ENCODE measurements around the gene AP2A2. TPM values are rescaled to one million over a fixed set of nuclear protein-coding genes. Genes with fewer than 3 reads are reported as not detected.

Gene AP2A2
- total RNA-seq, 4 donors from 2014 or later: 45.4 to 107 (median 76.8) TPM

- WGBS: 66% methylated on average over 15 of the region's 18 CpGs
- Histone ChIP-seq H3K4me1 (peaks cover 17% of the 10 kb centered on the region), H3K27ac (no peak overlapping the region), H3K27me3 (peaks cover 29% of the 10 kb centered on the region), H3K4me3 (no peak overlapping the region), H3K36me3 (no peaks in the 10 kb centered on the region), H3K9me3 (no peaks in the 10 kb centered on the region)
- peak in 1 of 2 donors; percentile 60 for DNase-seq (ENCODE audit: low spot score in 2 of 2)
- TF ChIP-seq CTCF (IDR thresholded peaks at IDR 0.05) (no peak), POLR2A (IDR thresholded peaks at IDR 0.05) (no peak), POLR2AphosphoS5 (IDR thresholded peaks at IDR 0.05) (no peak), EP300 (IDR thresholded peaks at IDR 0.05) (no peak)
Observed at GRCh38 chr11:1049911-1050580, 124.4 kb downstream of the AP2A2 start.

DNA sequence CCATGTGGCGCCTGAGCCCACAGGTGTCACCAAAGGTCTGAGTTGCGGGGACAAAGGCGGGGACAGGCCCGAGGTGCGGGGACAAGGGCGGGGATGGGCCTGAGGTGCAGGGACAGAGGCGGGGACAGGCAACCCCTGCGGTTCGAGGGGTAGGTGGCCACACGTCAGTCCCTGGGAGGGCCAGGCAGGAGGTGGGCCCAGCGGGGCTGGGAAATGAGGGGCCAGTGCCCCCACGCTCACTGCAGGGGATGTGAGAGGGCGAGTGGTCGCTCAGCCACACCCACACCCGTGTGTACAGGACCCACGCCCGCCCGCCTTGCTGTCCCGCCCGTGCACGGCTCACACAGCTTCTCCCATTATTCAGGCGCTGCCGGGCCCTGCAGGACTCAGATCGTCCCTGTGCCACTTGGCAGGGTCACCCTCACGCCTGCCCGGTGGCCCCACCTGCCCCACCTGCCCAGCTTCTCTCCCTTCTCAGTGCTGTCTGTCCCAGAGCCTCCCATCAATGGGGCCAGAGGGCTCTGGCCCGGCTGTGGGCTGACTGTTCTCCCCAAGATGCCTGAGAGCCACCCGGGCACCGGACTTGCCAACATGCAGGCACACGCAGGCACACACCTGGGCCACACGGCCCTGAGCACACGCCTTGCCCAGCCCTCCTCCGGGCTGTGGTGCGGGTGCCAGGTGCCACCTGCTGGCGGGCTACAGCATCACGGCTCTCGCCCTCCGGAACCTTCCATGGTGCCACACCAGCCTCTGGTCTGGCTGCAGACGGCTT is 125.1 kb downstream of the AP2A2 start:
- TF ChIP-seq EP300 (IDR thresholded peaks at IDR 0.05): no peak
- no peak for TF ChIP-seq POLR2A (IDR thresholded peaks at IDR 0.05)
- peak; percentile 76 to 84 for TF ChIP-seq CTCF (IDR thresholded peaks at IDR 0.05)
- no peak for TF ChIP-seq POLR2AphosphoS5 (IDR thresholded peaks at IDR 0.05)
- DNase-seq (ENCODE audit: low spot score in 2 of 2): peak in 1 of 2 donors; percentile 67
- Histone ChIP-seq H3K36me3 (no peaks in the 10 kb centered on the region), H3K4me3 (no peak overlapping the region), H3K4me1 (peaks cover 17% of the 10 kb centered on the region), H3K27me3 (peaks cover 30% of the 10 kb centered on the region), H3K9me3 (no peaks in the 10 kb centered on the region), H3K27ac (no peak overlapping the region)
- 14% methylated on average over 15 of the region's 39 CpGs for WGBS

DNA sequence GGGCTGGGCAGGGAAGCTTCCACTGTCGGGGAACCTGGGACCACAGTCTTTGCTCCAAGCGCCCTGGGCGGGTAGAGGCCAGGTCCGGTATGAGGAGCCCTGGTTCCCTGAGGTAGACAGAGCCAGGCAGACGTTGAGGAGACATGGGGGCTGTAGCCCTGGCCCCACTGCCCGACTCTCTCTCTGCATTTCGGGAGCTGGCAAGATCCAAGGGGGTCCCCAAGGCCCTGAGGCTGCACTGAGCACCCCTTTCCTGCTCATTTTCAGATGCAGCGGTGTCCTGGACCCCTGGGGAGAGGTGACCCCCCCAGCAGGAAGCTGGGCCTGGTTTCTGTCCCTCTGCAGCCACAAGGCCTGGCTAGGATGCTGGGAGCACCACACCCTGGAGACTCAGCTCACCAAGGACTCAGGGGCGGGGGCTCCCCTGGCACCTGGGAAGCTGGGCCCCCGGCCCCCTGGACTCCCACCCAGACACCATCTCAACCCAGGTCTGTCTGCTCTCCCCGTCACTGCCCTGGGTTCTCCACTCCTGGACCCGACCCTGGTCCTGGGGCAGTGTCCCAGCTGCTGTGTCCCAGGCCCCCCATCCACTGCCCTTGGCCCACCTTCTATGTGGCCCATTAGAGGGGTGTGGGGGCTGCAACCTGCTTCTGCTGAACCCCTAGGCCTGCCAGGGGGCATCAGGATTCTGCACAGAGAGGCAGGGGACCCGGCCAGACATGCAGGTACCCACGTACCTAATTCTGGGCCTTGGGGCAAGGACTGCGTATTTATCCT is 125.9 kb downstream of the AP2A2 start:
- no peak overlapping the region for H3K27ac ChIP-seq
- peaks cover 17% of the 10 kb centered on the region for H3K4me1 ChIP-seq
- no peak overlapping the region for H3K4me3 ChIP-seq
- peaks cover 37% of the 10 kb centered on the region for H3K27me3 ChIP-seq
- no peak for TF ChIP-seq CTCF (IDR thresholded peaks at IDR 0.05)
- no peak for TF ChIP-seq EP300 (IDR thresholded peaks at IDR 0.05)
- no peak for TF ChIP-seq POLR2AphosphoS5 (IDR thresholded peaks at IDR 0.05)
- TF ChIP-seq POLR2A (IDR thresholded peaks at IDR 0.05): no peak
- no peaks in the 10 kb centered on the region for H3K9me3 ChIP-seq
- 60% methylated on average over 3 of the region's 15 CpGs for WGBS
- no peaks in the 10 kb centered on the region for H3K36me3 ChIP-seq
- DNase-seq (ENCODE audit: low spot score in 2 of 2): peak in 1 of 2 donors; percentile 57

DNA sequence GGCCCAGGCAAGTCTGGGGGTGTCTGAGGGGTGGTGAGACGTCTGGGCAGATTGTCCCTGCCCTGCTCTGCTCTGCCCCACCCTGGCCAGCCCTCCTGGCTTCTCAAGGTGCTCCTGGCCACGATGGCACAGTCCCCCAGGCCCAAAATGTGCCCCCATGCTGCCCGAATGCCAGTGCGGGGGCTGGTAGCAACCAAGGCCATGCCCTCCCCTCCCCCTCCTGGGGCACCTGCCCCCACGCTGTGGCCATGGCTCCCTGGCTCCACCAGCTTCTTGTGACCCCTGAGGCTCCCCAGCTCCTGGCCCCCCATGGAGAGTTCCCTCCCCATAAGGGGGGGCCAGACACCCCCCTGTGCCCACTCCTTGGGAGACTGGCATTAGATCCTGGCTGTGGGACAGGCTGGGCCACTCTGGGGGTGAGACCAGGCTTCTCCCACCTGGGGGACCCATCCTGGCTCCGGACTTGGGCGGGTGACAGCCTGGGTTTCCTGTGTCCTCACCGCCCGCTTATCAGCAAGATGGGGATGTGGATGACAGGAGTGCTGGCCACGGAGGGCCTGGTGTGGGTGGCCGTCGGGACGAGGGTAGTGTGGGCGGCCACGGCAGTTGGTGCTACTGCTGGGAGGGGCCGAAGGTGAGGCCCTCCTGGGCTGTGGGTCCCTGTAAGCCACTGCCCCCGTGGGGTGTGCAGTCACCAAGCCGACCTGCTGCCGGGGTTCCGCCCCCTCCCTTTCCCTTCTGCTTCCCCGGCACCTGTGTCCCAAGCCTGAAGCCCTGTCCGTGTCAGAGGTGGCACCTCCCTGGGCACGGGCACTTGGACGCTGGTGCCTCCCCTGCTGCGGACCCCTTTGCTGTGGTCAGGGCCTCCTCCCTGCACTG is 126.7 kb downstream of the AP2A2 start:
- H3K27me3 ChIP-seq: peaks cover 40% of the 10 kb centered on the region
- TF ChIP-seq POLR2A (IDR thresholded peaks at IDR 0.05): no peak
- TF ChIP-seq CTCF (IDR thresholded peaks at IDR 0.05): no peak
- TF ChIP-seq EP300 (IDR thresholded peaks at IDR 0.05): no peak
- TF ChIP-seq POLR2AphosphoS5 (IDR thresholded peaks at IDR 0.05): no peak
- H3K36me3 ChIP-seq: no peaks in the 10 kb centered on the region
- DNase-seq (ENCODE audit: low spot score in 2 of 2): peak in 1 of 2 donors; percentile 59
- no peak overlapping the region for H3K27ac ChIP-seq
- no peak overlapping the region for H3K4me3 ChIP-seq
- H3K9me3 ChIP-seq: no peaks in the 10 kb centered on the region
- H3K4me1 ChIP-seq: peaks cover 17% of the 10 kb centered on the region
- WGBS: 74% methylated on average over 9 of the region's 25 CpGs
